ENCODE measurements around the gene SSC5D. TPM values are rescaled to one million over a fixed set of nuclear protein-coding genes. Genes with fewer than 3 reads are reported as not detected.
"Not testable (repeated sequence)": the region's sequence is repeated elsewhere in the genome, so short reads cannot be mapped to it uniquely, and the experiment has no call there.

SSC5D gene
- total RNA-seq, 1 experiment from 2014 or later: 1.4 TPM

DNA sequence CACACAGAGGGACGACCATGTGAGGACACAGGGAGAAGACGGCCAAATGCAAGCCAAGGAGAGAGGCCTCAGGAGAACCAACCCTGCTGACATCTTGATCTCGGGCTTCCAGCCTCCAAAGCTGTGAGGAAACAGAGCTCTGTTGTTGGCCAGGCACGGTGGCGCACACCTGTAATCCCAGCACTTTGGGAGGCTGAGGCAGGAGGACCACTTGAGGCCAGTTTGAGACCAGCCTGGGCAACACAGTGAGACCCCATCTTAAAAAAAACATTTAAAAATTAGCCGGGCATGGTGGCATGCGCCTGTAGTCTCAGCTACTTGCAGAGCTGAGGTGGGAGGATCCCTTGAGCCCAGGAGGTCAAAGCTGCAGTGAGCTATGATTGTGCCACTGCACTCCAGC is 46.0 kb downstream of the SSC5D start:
- H3K27me3 ChIP-seq, DNase-seq, H3K9me3 ChIP-seq, H3K36me3 ChIP-seq, H3K4me3 ChIP-seq: not testable (repeated sequence)

DNA sequence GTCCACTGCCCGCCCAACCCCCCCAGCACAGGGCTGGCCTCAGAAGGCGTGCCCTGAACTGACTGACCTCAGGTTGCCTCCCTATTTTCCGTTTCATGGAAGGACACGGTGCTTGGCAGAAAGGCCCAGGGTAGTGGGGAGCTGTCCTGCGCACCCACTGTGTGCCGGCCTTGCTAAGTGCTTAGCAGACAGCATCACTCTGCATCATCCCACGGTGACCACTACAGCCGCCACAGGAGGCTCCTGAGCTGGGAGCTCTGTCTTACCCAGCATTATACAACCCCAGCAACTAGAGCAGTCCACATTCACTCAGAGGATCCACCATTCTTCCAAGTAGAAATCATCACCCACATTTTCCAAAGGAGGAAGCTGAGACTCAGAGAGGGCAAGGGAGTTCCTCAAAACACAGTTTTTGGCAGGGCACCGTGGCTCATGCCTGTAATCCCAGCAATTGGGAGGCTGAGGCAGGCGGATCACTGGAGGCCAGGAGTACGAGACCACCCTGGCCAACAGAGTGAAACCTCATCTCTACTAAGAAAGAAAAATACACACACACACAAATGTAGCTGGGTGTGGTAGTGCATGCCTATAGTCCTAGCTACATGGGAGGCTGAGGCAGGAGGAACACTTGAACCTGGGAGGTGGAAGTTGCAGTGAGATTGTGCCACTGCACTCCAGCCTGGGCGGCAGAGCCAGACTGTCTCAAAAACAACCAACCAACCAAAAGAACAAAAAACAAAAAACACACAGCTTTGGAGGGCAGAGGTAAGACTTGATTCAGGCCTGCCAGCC is 47.1 kb downstream of the SSC5D start:
- H3K27me3 ChIP-seq: no peaks in the 10 kb centered on the region
- no peak for DNase-seq

DNA sequence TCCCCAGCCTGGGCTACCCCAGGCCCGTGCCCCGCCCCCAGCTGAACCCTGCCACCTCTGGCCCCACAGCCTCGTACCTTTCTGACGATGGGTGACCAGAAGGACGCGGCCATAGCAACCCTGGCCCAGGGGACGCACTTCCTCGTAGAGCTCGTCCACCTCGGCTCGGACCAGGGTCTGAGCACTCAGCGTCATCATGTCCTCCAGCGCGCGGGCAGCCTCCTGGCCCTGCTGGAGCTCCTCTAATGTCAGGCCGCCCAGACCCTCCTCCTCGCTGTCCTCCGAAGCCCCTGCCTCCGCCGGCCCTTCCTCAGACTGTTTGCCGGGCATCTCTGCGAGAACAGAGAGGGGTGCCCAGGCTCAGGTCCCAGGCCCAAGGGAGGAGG is 47.7 kb downstream of the SSC5D start:
- no peak overlapping the region for H3K4me3 ChIP-seq
- H3K9me3 ChIP-seq: no peaks in the 10 kb centered on the region
- DNase-seq: no peak
- no peaks in the 10 kb centered on the region for H3K27me3 ChIP-seq
- no peaks in the 10 kb centered on the region for H3K36me3 ChIP-seq

More for the DNA sequence above, 47.1 kb downstream of the SSC5D start:
- Histone ChIP-seq H3K36me3 (no peaks in the 10 kb centered on the region), H3K9me3 (no peaks in the 10 kb centered on the region), H3K4me3 (no peak overlapping the region)

DNA sequence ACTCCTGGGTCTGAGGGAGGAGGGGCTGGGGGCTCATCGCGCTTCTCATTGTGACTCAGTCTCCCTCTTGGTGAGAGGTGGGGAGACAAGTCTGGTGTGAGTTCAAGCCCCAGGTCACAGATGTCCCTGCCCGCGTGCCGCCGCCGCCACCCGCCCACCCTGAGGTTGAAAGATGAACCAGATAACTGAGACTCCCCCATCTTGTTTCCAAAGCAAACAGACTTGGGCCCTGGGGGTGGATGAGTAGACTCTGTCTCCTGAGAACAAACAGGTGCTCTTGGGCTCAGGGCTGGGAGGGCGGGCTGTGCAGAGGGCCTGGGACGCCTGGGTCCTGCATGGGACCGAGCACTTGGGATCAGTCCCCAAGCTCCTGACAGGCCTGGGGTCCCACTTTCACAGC is 48.1 kb downstream of the SSC5D start:
- H3K4me3 ChIP-seq: no peak overlapping the region
- no peaks in the 10 kb centered on the region for H3K9me3 ChIP-seq
- no peak for DNase-seq
- no peaks in the 10 kb centered on the region for H3K27me3 ChIP-seq
- H3K36me3 ChIP-seq: no peaks in the 10 kb centered on the region

DNA sequence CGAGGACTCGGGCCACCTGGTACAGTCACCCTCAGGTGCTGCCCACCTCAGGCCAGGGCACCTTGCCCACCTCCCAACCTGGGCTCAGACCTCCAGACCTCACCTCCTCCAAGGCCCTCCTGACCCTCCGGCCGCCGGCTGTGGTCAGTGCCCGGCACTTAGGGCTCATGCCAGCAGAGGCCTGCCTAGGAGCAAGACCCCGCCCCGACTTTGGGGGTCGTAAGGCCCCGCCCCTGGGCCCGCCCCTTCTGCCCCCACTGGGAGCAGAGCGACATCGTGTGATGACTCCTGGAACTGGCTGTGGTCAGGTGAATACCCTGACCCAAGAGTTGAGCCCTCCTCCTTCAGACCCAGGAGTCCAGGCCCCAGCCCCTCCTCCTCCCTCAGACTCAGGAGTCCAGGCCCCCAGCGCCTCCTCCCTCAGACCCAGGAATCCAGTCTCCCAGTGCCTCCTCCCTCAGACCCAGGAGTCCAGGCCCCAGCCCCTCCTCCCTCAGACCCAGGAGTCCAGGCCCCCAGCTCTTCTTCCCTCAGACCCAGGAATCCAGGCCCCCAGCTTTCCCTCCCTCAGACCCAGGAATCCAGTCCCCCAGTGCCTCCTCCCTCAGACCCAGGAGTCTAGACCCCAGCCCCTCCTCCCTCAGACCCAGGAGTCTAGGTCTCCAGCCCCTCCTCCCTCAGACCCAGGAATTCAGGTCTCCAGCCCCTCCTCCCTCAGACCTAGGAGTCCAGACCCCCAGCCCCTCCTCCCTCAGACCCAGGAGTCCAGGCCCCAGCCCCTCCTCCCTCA is 48.9 kb downstream of the SSC5D start, which contains the start of gene SBK2:
Gene SBK2, minus strand, starts transcription at position 183 of the 790 bp plus-strand sequence. CDS start 839 bp downstream, outside the sequence.
- peak; percentile 23 for DNase-seq
- H3K4me3 ChIP-seq: no peak within 1 kb of the TSS
- H3K9me3 ChIP-seq: no peaks in the 10 kb centered on the region
- no peaks in the 10 kb centered on the region for H3K36me3 ChIP-seq
- H3K27me3 ChIP-seq: no peaks in the 10 kb centered on the region

DNA sequence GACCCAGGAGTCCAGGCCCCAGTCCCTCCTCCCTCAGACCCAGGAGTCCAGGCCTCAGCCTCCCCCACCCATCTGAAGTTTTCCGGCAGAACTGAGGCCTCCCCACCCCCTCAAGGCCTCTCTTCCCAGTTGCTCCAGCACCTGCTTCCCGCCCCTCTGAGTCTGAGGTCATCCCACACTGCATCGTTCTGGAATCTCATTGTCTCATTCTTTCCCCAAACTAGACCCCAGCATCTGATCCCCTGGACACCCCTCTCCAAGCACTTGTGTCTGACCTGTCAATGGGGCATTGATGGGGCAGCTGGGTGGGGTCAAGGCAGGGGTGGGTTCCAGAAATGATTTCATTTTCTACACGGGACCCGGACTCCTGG is 49.5 kb downstream of the SSC5D start:
- H3K36me3 ChIP-seq: no peaks in the 10 kb centered on the region
- peak; percentile 71 for DNase-seq
- no peaks in the 10 kb centered on the region for H3K27me3 ChIP-seq
- no peak overlapping the region for H3K4me3 ChIP-seq
- H3K9me3 ChIP-seq: no peaks in the 10 kb centered on the region

DNA sequence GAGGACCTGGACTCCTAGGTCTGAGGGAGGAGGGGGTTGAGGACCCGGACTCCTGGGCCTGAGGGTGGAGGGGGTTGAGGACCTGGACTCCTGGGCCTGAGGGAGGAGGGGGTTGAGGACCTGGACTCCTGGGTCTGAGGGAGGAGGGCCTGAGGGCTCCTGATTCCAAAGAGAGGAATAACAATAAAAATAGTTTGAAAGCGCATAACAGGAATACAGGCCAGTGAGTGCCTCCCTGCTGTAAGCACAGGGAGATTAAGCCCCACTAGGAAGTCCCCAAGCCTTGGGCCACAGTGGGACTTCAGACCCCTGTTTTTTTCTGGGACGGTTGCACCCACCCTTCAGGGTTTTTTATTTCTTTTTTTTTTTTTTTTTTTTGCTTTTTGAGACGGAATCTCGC is 49.9 kb downstream of the SSC5D start:
- Histone ChIP-seq H3K4me3 (no peak overlapping the region), H3K36me3 (no peaks in the 10 kb centered on the region), H3K9me3 (no peaks in the 10 kb centered on the region), H3K27me3 (no peaks in the 10 kb centered on the region)
- DNase-seq: no peak

DNA sequence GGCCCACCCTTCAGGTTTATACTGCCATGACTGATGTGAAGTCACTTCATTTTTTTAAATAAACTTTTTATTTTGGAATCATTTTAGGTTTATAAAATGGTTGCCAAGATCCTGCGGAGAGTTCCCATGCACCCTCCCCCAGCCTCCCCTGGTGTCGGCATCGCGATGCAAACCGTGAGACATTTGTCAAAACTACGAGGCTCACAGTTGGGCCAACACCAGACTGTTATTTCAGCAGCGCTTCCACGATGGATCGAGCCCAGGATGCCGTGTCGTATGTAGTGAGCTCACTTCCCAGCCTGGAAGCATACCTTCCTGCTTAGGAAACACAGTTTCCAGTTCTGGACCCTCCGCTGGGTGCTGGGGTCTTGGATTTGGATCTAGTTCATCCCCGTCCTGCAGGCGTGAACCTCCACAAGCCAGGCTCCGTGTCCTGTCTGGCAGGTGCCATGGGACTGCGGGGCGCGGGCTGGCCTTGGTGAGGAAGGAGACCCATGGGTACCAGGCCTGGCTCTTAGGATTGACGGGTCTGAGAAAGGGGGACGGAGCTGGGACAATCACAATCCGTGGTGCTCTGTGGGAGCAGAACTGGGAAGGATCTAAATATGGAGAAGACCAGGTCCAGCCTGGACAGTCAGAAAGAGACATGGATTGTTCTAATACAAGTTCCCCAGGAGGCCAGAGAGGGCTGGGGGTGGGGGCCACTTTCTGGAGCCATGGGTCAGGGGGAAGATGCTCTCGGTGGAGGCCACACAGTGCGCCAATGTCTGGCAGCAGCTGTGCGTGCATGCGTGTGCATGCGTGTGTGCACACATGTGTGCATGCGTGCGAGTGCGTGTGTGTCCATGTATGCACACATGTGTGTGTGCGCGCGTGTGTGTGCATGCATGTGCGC is 51.1 kb downstream of the SSC5D start:
- Histone ChIP-seq H3K4me3 (no peak overlapping the region), H3K36me3 (no peaks in the 10 kb centered on the region), H3K9me3 (no peaks in the 10 kb centered on the region), H3K27me3 (no peaks in the 10 kb centered on the region)
- no peak for DNase-seq

DNA sequence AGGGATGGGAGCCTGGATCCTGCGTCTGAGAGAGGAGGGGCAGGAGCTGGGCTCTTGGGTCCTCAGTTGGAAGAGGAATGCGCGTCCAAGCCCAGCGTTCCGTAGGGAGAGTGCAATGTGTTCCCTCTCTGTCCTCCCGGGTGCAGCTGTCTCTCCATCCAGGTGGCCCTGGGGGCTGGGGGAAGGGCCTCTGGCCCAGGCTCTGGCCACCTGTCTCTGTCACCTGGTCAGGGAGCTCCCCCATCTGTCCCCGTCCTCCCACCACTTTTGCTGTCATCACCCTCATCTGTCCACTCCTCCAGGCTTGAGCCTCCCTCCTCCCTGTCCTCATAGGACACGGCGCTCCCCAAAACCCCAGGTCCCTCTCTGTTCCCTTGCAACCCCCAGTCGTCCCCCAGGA is 52.4 kb downstream of the SSC5D start:
- Histone ChIP-seq H3K4me3 (no peak overlapping the region), H3K9me3 (no peaks in the 10 kb centered on the region), H3K27me3 (no peaks in the 10 kb centered on the region), H3K36me3 (no peaks in the 10 kb centered on the region)
- no peak for DNase-seq

DNA sequence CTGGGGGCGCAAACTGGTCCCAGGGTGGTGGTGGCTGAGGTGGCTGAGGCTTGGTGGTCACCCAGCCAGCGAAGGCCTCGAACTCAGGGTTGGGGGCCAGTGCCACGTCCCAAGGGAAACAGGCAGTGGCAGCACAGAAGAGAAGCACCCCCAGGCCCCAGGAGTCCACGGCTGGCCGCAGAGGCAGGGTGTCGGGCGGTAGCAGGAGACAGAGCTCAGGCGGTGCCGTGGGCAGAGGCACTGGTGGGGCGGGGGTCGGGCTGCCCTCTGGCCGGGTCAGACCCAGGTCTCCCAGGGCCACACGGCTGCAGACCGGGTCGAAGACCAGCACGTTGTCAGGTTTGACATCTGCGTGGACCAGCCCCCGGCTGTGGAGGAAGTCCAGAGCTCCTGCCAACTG is 52.9 kb downstream of the SSC5D start:
- no peaks in the 10 kb centered on the region for H3K9me3 ChIP-seq
- DNase-seq: no peak

DNA sequence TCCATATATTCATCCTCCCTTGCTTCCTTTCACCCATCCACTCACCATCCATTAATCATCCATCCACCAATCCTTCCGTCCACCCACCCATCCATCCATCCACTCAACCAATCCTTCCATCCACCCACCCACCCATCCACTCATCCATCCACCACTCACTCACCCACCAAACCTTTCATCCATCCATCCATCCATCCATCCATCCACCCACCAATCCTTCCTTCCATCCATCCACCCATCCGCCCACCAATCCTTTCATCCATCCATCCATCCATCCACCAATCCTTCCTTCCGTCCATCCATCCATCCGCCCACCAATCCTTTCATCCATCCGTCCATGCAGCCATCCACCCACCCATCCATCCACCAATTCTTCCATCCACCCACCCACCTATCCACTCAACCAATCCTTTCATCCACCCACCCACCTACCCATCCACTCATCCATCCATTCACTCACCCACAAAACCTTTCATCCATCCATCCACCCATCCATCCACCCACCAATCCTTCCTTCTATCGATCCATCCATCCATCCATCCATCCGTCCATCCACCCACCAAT is 54.1 kb downstream of the SSC5D start:
- H3K9me3 ChIP-seq: no peaks in the 10 kb centered on the region
- H3K27me3 ChIP-seq: no peaks in the 10 kb centered on the region
- no peak for DNase-seq
- H3K4me3 ChIP-seq: no peak overlapping the region
- no peaks in the 10 kb centered on the region for H3K36me3 ChIP-seq

More for the DNA sequence above, 52.9 kb downstream of the SSC5D start:
- H3K4me3 ChIP-seq: no peak overlapping the region
- no peaks in the 10 kb centered on the region for H3K27me3 ChIP-seq
- no peaks in the 10 kb centered on the region for H3K36me3 ChIP-seq

DNA sequence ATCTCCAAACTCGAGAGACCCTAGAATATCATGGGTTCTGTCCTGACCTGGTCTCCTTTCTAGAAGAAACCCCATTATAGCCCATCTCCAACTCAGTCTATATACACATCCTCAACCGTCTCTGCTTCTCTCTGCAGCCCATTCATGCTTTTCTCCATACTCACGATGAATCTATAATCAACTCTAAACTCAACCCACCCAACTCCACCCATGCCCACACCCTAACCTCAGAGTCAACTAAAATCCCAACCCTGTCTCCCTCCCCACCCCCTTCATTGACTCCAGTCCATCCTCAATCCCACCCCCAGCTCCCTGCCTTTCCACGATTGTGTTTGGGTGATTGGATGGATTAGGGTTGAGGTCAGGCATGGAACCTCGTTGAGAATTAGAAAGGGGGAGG is 55.3 kb downstream of the SSC5D start:
- no peaks in the 10 kb centered on the region for H3K36me3 ChIP-seq
- no peak overlapping the region for H3K4me3 ChIP-seq
- H3K9me3 ChIP-seq: no peaks in the 10 kb centered on the region
- no peaks in the 10 kb centered on the region for H3K27me3 ChIP-seq
- DNase-seq: no peak

DNA sequence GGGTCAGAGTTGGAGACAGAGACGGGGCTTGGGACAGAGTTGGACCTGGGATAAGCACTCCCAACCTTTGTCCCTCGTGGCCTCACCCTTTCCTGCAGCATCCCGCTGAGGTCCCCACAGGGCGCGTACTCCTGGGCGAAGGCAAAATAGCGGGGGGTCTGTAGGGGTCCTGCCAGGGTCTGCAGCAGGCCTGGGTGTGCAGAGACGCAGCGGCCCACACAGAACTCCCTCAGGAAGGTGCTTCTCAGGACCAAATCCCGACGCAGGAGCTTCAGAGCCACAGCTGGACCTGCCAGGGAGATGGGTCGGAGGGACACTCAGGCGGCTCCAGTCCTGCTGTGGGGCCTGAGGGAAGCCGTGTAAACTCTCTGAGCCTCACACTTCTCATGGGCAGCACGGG is 55.8 kb downstream of the SSC5D start:
- Histone ChIP-seq H3K36me3 (no peaks in the 10 kb centered on the region), H3K4me3 (no peak overlapping the region), H3K27me3 (no peaks in the 10 kb centered on the region), H3K9me3 (no peaks in the 10 kb centered on the region)
- DNase-seq: no peak

DNA sequence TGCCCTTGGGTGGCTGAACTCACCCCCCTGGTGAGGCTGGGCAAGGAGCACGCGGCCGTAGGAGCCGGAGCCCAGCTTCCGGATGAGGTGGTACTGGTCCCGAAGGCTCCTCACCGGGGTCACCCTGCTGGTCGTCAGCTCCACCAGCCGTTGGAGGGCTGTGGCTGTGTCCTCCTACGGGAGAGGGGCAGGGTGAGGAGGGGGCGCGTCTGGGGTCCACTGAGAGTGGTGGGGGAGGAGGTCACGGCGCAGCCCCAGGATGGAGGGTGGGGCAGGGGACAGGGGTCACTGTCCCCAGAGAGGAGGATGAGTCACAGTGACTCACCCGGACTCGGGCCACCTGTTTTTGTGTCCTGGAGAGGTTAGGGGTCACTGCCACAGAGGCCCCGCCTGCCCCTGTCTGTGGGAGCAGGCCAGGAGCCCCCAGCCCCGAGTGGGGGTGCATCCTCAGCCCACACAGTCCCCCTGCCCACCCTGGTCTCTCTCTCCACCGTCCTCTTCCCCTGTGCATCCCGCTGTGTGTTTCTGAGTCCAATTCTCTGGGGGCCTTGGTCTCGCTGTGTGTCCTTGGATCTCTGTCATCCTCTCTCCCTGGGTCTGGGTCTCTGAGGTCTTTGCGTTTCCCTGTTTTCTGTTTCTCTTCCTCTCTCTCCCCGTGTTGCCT is 56.7 kb downstream of the SSC5D start:
- Histone ChIP-seq H3K27me3 (no peaks in the 10 kb centered on the region), H3K9me3 (no peaks in the 10 kb centered on the region), H3K36me3 (no peaks in the 10 kb centered on the region), H3K4me3 (no peak overlapping the region)
- DNase-seq: peak; percentile 35

DNA sequence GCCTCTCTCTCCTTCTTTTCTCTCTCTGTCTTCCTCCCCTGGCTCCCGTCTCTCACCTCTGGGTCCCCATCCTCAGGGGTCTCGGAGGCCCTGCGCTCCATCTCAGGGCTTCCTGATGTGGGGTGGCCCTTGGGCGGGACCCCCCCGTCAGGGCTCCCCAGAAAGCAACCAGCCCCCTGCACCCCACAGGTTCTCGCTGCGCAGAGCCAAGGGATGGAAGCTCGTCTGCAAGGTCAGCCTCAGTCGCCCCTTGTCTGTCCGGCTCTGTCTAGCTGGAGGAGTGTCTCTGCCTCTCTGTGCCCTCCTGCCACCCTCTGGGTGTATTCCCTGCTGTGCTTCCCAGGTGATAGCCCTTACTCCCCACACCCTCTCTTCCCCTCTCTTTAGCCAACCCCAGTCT is 57.2 kb downstream of the SSC5D start, which contains the start of gene SBK3:
Gene SBK3, minus strand, starts transcription at position 101 of the 400 bp plus-strand sequence. Its CDS starts 0 bp downstream, at position 101.
- DNase-seq: no peak
- H3K4me3 ChIP-seq: no peak within 1 kb of the TSS
- no peaks in the 10 kb centered on the region for H3K9me3 ChIP-seq
- H3K36me3 ChIP-seq: no peaks in the 10 kb centered on the region
- H3K27me3 ChIP-seq: no peaks in the 10 kb centered on the region

DNA sequence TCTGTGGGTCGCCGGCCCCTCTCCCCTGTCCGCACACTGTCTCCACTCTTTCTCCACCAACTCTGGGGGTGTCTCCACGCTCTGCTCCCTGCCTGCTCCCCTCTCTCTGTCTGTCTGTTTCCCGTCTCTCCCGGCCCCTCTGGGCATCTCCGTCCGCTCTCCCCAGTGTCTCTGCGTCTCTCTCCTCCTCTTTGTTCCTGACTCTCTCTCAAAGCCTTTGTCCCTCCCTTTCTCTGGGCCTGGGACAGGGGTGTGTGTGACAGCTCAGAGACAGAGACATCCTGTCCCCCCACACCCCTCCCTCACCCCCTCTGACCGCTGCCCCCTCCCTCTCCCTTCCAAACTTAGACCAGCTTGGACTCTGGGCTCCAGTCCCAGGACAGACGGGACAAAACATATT is 57.8 kb downstream of the SSC5D start:
- no peaks in the 10 kb centered on the region for H3K36me3 ChIP-seq
- H3K4me3 ChIP-seq: no peak overlapping the region
- no peak for DNase-seq
- H3K9me3 ChIP-seq: no peaks in the 10 kb centered on the region
- no peaks in the 10 kb centered on the region for H3K27me3 ChIP-seq
